GM23338 (cell line): ENCODE results near the gene SNTG2. TPM values are rescaled to one million over a fixed set of nuclear protein-coding genes. Genes with fewer than 3 reads are reported as not detected.

Experiments
- ATAC-seq: fragments of 200-7000 bp; cut with Tn5 transposase; 3 replicates; pipeline ENCODE4 v1.9.1; 2020
- DNase-seq: peaks from one replicate; pipeline ENCODE4 v3.0.0-alpha.2; 2015; ENCODE audit warnings: low spot score
- H2AFZ ChIP-seq: fragments of 200-600 bp; sonication (generic); 2 replicates; pipeline ENCODE4 v1.8.0; 2016; ENCODE audit warnings: antibody characterized with exemption, mild to moderate bottlenecking, moderate library complexity
- H3F3A ChIP-seq: fragments of 200-600 bp; sonication (generic); replicated peaks from 2 replicates; pipeline ENCODE4 v1.8.0; 2017; ENCODE audit warnings: antibody characterized with exemption, mixed run types, low read depth
- H3K27ac ChIP-seq: fragments of 200-600 bp; sonication (generic); 2 replicates; pipeline ENCODE4 v1.6.1; 2016; ENCODE audit warnings: low read depth
- H3K27me3 ChIP-seq: fragments of 200-600 bp; sonication (generic); 2 replicates; pipeline ENCODE4 v1.8.0; 2016; ENCODE audit warnings: mild to moderate bottlenecking, mixed run types, moderate library complexity; ENCODE audit not compliant: insufficient read depth
- H3K36me3 ChIP-seq: fragments of 200-600 bp; sonication (generic); 2 replicates; pipeline ENCODE4 v1.8.0; 2016; ENCODE audit warnings: mild to moderate bottlenecking; ENCODE audit not compliant: insufficient read depth
- H3K4me1 ChIP-seq: fragments of 200-600 bp; sonication (generic); 2 replicates; pipeline ENCODE4 v1.8.0; 2016; ENCODE audit warnings: mild to moderate bottlenecking, moderate library complexity; ENCODE audit not compliant: insufficient read depth
- H3K4me2 ChIP-seq: fragments of 200-600 bp; sonication (generic); 2 replicates; pipeline ENCODE4 v1.7.1; 2017; ENCODE audit warnings: mixed run types
- H3K4me3 ChIP-seq: fragments of 200-600 bp; sonication (generic); 2 replicates; pipeline ENCODE4 v1.6.1; 2016; ENCODE audit warnings: mixed run types
- H3K79me2 ChIP-seq: fragments of 200-600 bp; sonication (generic); replicated peaks from 2 replicates; pipeline ENCODE4 v1.8.0; 2017; ENCODE audit warnings: mild to moderate bottlenecking; ENCODE audit not compliant: insufficient read depth
- H3K9me2 ChIP-seq: fragments of 200-600 bp; sonication (generic); 2 replicates; pipeline ENCODE4 v1.8.0; 2017; ENCODE audit not compliant: insufficient read depth
- H4K20me1 ChIP-seq: fragments of 200-600 bp; sonication (generic); replicated peaks from 2 replicates; pipeline ENCODE4 v1.8.0; 2017; ENCODE audit warnings: mild to moderate bottlenecking; ENCODE audit not compliant: insufficient read depth
- H3K27ac Mint-ChIP-seq: 2 replicates; pipeline ENCODE4 v1.8.0; 2020; ENCODE audit warnings: inconsistent platforms, mild to moderate bottlenecking, moderate library complexity, mixed read lengths
- H3K27me3 Mint-ChIP-seq: 3 replicates; pipeline ENCODE4 v1.8.0; 2022; ENCODE audit warnings: low read depth, mild to moderate bottlenecking, moderate library complexity, mixed read lengths, inconsistent platforms; ENCODE audit not compliant: insufficient read depth, poor library complexity
- H3K36me3 Mint-ChIP-seq: 3 replicates; pipeline ENCODE4 v1.8.0; 2021; ENCODE audit warnings: low read depth, mild to moderate bottlenecking, inconsistent platforms, moderate library complexity, mixed read lengths
- H3K4me1 Mint-ChIP-seq: 3 replicates; pipeline ENCODE4 v1.8.0; 2020; ENCODE audit warnings: mild to moderate bottlenecking, inconsistent platforms, mixed read lengths
- H3K4me3 Mint-ChIP-seq: 3 replicates; pipeline ENCODE4 v1.8.0; 2021; ENCODE audit warnings: moderate library complexity, mild to moderate bottlenecking, inconsistent platforms, mixed read lengths
- H3K9me3 Mint-ChIP-seq: 3 replicates; pipeline ENCODE4 v1.8.0; 2020; ENCODE audit warnings: moderate library complexity, mild to moderate bottlenecking, inconsistent platforms, mixed read lengths
- CREB1 ChIP-seq: fragments of 250-450 bp; sonication (Bioruptor Pico); IDR thresholded peaks from 2 replicates; pipeline ENCODE4 v1.5.0; 2020; ENCODE audit warnings: low read depth, mild to moderate bottlenecking, moderate library complexity
- EZH2 ChIP-seq: fragments of 200-600 bp; sonication (generic); IDR thresholded peaks from one replicate; pipeline ENCODE4 v1.8.0; 2017; ENCODE audit warnings: antibody characterized with exemption, mild to moderate bottlenecking, low read depth; ENCODE audit not compliant: unreplicated experiment
- EZH2phosphoT487 ChIP-seq: fragments of 200-600 bp; sonication (generic); IDR thresholded peaks from one replicate; pipeline ENCODE4 v1.8.1; 2018; ENCODE audit warnings: antibody characterized with exemption; ENCODE audit not compliant: unreplicated experiment
- JUNB ChIP-seq: IDR thresholded peaks from one replicate; pipeline ENCODE4 v1.6.1; 2016; ENCODE audit warnings: antibody characterized with exemption; ENCODE audit not compliant: unreplicated experiment
- NANOG ChIP-seq: IDR thresholded peaks from 2 replicates; pipeline ENCODE4 v1.6.1; 2016; ENCODE audit warnings: antibody characterized with exemption, borderline replicate concordance
- POLR2AphosphoS5 ChIP-seq: IDR thresholded peaks from 2 replicates; pipeline ENCODE4 v1.6.1; 2016; ENCODE audit warnings: antibody characterized with exemption, low read depth
- STAT1 ChIP-seq: IDR thresholded peaks from one replicate; pipeline ENCODE4 v1.6.1; 2016; ENCODE audit warnings: antibody characterized with exemption; ENCODE audit not compliant: unreplicated experiment
- ZNF114 ChIP-seq: fragments of 250-450 bp; sonication (Bioruptor Pico); IDR thresholded peaks from 2 replicates; pipeline ENCODE4 v1.5.0; 2020; ENCODE audit warnings: mild to moderate bottlenecking, moderate library complexity
- ZNF331 ChIP-seq: fragments of 250-450 bp; sonication (Bioruptor Pico); IDR thresholded peaks from 2 replicates; pipeline ENCODE4 v1.5.0; 2020; ENCODE audit warnings: low read depth, mild to moderate bottlenecking, moderate library complexity
- polyA plus RNA-seq: library from polyadenylated mRNA; unstranded; fragments of >200 nt; fragmentation: Nextera tagmentation; extraction: Ambion mirVana; gene quantifications from 2 replicates; pipeline ENCODE4 v1.2.1, GENCODE V29; 2016
- total RNA-seq: library from RNA; depleted of rRNA; stranded (reverse); fragments of >200 nt; shearing (Covaris generic); gene quantifications from 2 replicates; pipeline ENCODE4 v1.2.3, GENCODE V29; 2014
- TF ChIP-seq, protein P1 (sequence below): IDR thresholded peaks from 2 replicates; pipeline ENCODE4 v1.6.1; 2016; ENCODE audit warnings: antibody characterized with exemption
- TF ChIP-seq, protein P2 (sequence below), 2 experiments: fragments of 200-600 bp in 1 of 2; sonication (generic) in 1 of 2; conservative IDR thresholded peaks; 2 replicates each; pipeline versions ENCODE4 v1.5.1 to v1.6.1; 2016 to 2017; ENCODE audit warnings: antibody characterized with exemption in 2 of 2, low read depth in 2 of 2, mild to moderate bottlenecking in 2 of 2, moderate library complexity in 1 of 2
- TF ChIP-seq, protein P3 (sequence below): IDR thresholded peaks from one replicate; pipeline ENCODE4 v1.6.1; 2018; ENCODE audit warnings: antibody characterized with exemption; ENCODE audit not compliant: unreplicated experiment
- TF ChIP-seq, protein P4 (sequence below): fragments of 250-450 bp; sonication (Bioruptor Pico); IDR thresholded peaks from 2 replicates; pipeline ENCODE4 v1.5.0; 2020; ENCODE audit warnings: mild to moderate bottlenecking, moderate library complexity

Gene SNTG2
- total and polyA plus RNA-seq, 2 experiments from 2014 or later, result 27.5 to 60.4 TPM

DNA sequence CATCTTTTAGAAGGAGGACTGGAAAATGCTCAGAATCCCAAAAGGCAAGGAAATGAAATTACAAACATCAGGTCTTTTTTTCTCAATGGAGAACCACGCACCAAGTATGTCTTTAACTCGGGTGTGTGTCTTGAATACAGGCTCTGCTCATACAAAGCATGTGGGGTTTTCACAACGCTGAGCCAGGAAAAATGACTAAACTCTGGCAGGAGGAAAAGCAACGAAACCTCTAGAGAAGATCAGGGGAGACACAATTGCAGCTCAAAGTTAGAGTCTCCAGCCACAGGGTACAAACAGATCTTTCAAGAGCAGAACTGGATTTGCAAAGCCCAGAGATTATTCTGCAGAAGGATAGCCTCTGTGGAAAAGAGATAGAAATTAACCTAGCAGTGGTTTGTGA is 419.8 kb downstream of the SNTG2 start:
- H3K4me1 Mint-ChIP-seq, result peaks cover 8% of the 10 kb centered on the region
- Histone ChIP-seq H3K36me3 (no peaks in the 10 kb centered on the region), H3K4me3 (no peak overlapping the region), H4K20me1 (no peaks in the 10 kb centered on the region; the same call in 1 of the 2 replicates), H3K4me1 (no peaks in the 10 kb centered on the region), H2AFZ (no peak overlapping the region), H3K9me2 (no peaks in the 10 kb centered on the region), H3K27me3 (no peaks in the 10 kb centered on the region), H3K4me2 (no peak overlapping the region), H3K27ac (no peak overlapping the region), H3K79me2 (no peaks in the 10 kb centered on the region), H3F3A (no peaks in the 10 kb centered on the region)
- no peak for DNase-seq
- no peak overlapping the region for H3K4me3 Mint-ChIP-seq
- no peaks in the 10 kb centered on the region for H3K36me3 Mint-ChIP-seq
- no peaks in the 10 kb centered on the region for H3K9me3 Mint-ChIP-seq
- ATAC-seq, result no peak
- peaks cover under 1% of the 10 kb centered on the region for H3K27me3 Mint-ChIP-seq
- TF ChIP-seq, protein P1, sequence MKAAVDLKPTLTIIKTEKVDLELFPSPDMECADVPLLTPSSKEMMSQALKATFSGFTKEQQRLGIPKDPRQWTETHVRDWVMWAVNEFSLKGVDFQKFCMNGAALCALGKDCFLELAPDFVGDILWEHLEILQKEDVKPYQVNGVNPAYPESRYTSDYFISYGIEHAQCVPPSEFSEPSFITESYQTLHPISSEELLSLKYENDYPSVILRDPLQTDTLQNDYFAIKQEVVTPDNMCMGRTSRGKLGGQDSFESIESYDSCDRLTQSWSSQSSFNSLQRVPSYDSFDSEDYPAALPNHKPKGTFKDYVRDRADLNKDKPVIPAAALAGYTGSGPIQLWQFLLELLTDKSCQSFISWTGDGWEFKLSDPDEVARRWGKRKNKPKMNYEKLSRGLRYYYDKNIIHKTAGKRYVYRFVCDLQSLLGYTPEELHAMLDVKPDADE, result no peak
- TF ChIP-seq, protein P2, sequence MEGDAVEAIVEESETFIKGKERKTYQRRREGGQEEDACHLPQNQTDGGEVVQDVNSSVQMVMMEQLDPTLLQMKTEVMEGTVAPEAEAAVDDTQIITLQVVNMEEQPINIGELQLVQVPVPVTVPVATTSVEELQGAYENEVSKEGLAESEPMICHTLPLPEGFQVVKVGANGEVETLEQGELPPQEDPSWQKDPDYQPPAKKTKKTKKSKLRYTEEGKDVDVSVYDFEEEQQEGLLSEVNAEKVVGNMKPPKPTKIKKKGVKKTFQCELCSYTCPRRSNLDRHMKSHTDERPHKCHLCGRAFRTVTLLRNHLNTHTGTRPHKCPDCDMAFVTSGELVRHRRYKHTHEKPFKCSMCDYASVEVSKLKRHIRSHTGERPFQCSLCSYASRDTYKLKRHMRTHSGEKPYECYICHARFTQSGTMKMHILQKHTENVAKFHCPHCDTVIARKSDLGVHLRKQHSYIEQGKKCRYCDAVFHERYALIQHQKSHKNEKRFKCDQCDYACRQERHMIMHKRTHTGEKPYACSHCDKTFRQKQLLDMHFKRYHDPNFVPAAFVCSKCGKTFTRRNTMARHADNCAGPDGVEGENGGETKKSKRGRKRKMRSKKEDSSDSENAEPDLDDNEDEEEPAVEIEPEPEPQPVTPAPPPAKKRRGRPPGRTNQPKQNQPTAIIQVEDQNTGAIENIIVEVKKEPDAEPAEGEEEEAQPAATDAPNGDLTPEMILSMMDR (conservative IDR thresholded peaks at IDR 0.05; ENCODE audit: low read depth in 2 of 2), result no peak
- TF ChIP-seq STAT1 (no peak), CREB1 (CRISPR knock-in tag) (no peak), ZNF114 (no peak), EZH2 (no peak), JUNB (no peak), NANOG (no peak), ZNF331 (CRISPR knock-in tag) (no peak), POLR2AphosphoS5 (no peak), EZH2phosphoT487 (no peak)
- TF ChIP-seq, protein P3, sequence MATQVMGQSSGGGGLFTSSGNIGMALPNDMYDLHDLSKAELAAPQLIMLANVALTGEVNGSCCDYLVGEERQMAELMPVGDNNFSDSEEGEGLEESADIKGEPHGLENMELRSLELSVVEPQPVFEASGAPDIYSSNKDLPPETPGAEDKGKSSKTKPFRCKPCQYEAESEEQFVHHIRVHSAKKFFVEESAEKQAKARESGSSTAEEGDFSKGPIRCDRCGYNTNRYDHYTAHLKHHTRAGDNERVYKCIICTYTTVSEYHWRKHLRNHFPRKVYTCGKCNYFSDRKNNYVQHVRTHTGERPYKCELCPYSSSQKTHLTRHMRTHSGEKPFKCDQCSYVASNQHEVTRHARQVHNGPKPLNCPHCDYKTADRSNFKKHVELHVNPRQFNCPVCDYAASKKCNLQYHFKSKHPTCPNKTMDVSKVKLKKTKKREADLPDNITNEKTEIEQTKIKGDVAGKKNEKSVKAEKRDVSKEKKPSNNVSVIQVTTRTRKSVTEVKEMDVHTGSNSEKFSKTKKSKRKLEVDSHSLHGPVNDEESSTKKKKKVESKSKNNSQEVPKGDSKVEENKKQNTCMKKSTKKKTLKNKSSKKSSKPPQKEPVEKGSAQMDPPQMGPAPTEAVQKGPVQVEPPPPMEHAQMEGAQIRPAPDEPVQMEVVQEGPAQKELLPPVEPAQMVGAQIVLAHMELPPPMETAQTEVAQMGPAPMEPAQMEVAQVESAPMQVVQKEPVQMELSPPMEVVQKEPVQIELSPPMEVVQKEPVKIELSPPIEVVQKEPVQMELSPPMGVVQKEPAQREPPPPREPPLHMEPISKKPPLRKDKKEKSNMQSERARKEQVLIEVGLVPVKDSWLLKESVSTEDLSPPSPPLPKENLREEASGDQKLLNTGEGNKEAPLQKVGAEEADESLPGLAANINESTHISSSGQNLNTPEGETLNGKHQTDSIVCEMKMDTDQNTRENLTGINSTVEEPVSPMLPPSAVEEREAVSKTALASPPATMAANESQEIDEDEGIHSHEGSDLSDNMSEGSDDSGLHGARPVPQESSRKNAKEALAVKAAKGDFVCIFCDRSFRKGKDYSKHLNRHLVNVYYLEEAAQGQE, result no peak
- TF ChIP-seq, protein P4, sequence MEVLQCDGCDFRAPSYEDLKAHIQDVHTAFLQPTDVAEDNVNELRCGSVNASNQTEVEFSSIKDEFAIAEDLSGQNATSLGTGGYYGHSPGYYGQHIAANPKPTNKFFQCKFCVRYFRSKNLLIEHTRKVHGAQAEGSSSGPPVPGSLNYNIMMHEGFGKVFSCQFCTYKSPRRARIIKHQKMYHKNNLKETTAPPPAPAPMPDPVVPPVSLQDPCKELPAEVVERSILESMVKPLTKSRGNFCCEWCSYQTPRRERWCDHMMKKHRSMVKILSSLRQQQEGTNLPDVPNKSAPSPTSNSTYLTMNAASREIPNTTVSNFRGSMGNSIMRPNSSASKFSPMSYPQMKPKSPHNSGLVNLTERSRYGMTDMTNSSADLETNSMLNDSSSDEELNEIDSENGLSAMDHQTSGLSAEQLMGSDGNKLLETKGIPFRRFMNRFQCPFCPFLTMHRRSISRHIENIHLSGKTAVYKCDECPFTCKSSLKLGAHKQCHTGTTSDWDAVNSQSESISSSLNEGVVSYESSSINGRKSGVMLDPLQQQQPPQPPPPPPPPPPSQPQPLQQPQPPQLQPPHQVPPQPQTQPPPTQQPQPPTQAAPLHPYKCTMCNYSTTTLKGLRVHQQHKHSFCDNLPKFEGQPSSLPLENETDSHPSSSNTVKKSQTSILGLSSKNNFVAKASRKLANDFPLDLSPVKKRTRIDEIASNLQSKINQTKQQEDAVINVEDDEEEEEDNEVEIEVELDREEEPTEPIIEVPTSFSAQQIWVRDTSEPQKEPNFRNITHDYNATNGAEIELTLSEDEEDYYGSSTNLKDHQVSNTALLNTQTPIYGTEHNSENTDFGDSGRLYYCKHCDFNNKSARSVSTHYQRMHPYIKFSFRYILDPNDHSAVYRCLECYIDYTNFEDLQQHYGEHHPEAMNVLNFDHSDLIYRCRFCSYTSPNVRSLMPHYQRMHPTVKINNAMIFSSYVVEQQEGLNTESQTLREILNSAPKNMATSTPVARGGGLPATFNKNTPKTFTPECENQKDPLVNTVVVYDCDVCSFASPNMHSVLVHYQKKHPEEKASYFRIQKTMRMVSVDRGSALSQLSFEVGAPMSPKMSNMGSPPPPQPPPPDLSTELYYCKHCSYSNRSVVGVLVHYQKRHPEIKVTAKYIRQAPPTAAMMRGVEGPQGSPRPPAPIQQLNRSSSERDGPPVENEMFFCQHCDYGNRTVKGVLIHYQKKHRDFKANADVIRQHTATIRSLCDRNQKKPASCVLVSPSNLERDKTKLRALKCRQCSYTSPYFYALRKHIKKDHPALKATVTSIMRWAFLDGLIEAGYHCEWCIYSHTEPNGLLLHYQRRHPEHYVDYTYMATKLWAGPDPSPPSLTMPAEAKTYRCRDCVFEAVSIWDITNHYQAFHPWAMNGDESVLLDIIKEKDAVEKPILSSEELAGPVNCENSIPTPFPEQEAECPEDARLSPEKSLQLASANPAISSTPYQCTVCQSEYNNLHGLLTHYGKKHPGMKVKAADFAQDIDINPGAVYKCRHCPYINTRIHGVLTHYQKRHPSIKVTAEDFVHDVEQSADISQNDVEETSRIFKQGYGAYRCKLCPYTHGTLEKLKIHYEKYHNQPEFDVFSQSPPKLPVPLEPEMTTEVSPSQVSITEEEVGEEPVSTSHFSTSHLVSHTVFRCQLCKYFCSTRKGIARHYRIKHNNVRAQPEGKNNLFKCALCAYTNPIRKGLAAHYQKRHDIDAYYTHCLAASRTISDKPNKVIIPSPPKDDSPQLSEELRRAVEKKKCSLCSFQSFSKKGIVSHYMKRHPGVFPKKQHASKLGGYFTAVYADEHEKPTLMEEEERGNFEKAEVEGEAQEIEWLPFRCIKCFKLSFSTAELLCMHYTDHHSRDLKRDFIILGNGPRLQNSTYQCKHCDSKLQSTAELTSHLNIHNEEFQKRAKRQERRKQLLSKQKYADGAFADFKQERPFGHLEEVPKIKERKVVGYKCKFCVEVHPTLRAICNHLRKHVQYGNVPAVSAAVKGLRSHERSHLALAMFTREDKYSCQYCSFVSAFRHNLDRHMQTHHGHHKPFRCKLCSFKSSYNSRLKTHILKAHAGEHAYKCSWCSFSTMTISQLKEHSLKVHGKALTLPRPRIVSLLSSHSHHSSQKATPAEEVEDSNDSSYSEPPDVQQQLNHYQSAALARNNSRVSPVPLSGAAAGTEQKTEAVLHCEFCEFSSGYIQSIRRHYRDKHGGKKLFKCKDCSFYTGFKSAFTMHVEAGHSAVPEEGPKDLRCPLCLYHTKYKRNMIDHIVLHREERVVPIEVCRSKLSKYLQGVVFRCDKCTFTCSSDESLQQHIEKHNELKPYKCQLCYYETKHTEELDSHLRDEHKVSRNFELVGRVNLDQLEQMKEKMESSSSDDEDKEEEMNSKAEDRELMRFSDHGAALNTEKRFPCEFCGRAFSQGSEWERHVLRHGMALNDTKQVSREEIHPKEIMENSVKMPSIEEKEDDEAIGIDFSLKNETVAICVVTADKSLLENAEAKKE (CRISPR knock-in tag), result no peak
- H3K27ac Mint-ChIP-seq, result no peak overlapping the region
